HG03108 (cell line): ENCODE data around the gene CADPS2.

Source experiments
- ATAC-seq: cut with Tn5 transposase; IDR thresholded peaks from one replicate; pipeline ENCODE4 v1.9.1; 2021; ENCODE audit warnings: moderate library complexity; ENCODE audit not compliant: unreplicated experiment

The CADPS2 gene

GRCh38 chr7:122618585-122619189, 267.6 kb downstream of the CADPS2 start:
- ATAC-seq, result no peak

DNA sequence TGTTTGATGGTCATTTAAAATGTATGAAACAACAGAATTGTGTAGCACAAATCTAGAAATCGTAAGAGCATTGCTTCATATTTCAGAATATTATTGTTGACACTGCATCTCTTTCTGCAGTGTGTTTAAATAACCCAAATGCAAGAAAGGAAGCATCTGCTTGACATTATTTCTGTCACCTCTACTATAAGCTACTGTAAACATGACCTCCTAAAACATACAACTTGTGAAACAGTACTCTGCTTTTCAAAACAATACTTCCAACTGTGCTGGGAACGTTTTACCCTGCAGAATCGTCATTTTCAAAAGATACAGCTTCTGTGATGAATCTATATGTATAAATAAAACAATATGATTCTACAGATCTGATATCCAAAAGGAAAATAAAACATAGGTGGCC, 269.3 kb downstream of the CADPS2 start:
- no peak for ATAC-seq

GRCh38 chr7:122605929-122606328, 280.3 kb downstream of the CADPS2 start:
- ATAC-seq, result no peak

GRCh38 chr7:122604251-122604650, 282.0 kb downstream of the CADPS2 start:
- no peak for ATAC-seq

- no peak for ATAC-seq
Observed at GRCh38 chr7:122602800-122603199, 283.5 kb downstream of the CADPS2 start.

- ATAC-seq, result no peak
Observed at GRCh38 chr7:122600630-122601029, 285.6 kb downstream of the CADPS2 start.

GRCh38 chr7:122600042-122600441, 286.2 kb downstream of the CADPS2 start:
- ATAC-seq, result no peak

- no peak for ATAC-seq
Observed at GRCh38 chr7:122597277-122597676, 289.0 kb downstream of the CADPS2 start.

GRCh38 chr7:122595885-122596284, 290.4 kb downstream of the CADPS2 start:
- no peak for ATAC-seq

DNA sequence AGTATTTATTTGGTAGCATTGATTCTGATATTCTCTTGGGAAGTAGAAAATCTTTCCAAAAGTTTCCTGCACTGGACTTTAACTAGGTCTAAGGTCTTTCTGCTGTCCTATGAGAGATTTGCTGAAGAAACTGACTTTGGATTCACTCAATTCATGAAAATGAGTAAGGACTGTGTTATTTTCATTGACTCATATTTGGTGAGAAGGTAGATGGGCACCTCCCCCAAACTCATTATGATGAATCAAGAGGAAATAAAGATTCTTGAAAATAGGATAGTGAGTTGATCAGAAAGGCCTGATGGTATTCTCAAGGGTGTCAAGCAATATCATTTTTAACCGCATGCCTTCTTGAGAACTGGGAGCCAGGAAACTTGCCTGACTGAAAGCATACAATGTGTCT, 297.6 kb downstream of the CADPS2 start:
- ATAC-seq, result no peak

DNA sequence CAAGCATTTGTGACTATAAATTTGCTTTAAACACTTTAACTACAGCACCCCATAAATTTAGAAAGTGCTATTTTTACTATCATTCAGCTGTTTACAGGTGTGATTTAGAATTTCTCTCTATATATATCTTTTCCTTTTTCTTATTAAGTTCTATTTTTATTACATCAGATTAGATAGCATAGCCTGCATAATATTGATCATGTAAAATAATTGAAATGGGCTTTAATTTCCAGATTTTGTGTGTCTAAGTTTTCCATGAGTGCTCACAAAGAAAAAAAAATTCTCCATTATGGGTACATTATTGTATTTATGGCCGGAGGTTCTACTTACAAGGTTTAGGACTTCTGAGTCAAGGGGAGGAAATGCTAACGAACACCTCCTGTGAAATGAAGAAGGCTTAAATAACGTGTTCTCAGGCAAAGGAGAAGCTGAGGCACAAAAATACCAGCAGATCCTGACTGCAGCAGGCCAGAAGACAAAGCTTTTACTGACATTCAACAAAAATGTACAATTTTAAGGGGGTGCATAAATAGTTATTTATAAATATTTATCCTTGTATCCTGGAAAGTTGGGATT, 301.5 kb downstream of the CADPS2 start:
- no peak for ATAC-seq

DNA sequence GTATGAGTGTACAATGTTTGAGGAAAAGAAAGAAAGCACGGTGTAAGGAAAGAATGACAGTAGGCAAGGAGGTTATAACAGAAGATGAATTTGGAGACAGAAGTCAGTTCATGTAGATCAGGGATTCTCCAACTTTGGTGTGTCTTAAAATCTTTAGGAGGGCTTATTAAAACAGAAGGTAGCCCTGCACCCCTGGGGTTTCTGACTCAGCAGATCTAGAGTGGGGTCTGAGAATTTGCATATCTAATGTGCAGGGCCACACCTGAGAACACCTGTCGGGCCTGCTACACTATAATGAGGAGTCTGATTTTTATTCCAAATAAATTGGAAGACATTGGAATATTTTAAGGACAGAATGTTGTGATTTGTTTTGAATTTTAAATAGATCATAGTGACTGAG, 307.9 kb downstream of the CADPS2 start:
- no peak for ATAC-seq

DNA sequence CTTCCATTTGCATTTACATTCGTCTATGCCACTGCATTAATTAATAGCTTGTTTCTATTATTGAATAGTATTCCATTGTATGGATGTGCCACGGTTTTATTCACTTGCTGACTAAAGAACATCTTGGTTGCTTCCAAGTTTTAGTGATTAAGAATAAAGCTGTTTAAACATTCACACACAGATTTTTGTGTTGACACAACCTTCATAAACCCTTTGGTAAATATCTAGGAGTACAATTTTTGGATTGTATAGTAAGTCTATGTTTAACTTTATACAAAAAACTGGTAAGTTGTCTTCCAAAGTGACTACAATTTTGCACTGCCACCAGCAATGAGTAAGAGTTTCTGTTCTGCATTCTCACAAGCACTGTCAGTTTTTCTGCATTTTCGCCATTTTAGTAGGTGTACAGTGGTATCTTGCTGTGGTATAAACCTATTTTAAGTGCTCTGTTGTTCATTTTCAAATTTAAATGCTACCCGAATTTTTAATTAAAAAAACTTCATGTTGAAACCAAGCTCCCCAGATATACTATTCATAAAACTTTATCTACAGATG, 308.7 kb downstream of the CADPS2 start:
- ATAC-seq, result no peak

- no peak for ATAC-seq
Observed at GRCh38 chr7:122572706-122573105, 313.6 kb downstream of the CADPS2 start.

- ATAC-seq, result no peak
Observed at GRCh38 chr7:122561326-122561725, 324.9 kb downstream of the CADPS2 start.

GRCh38 chr7:122556873-122557542, 329.3 kb downstream of the CADPS2 start:
- ATAC-seq, result no peak

DNA sequence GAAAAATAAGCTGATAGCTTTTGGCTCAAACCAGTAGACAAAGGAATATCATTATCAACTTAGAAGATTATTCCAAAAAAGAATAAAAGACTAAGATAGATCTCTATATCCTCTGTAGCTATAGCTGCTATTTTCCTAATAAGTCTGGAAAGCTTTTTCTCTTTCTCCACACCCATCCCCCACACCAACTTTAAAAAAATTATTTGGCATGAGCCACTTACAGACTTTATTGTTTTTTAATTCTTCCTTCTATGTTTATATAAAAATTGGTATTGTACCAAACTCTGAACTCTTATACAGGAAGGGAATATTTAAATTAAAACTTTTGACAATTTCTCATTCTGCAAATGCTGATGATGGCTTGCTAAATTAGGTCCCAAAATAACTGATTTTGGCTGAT, 330.0 kb downstream of the CADPS2 start:
- no peak for ATAC-seq

DNA sequence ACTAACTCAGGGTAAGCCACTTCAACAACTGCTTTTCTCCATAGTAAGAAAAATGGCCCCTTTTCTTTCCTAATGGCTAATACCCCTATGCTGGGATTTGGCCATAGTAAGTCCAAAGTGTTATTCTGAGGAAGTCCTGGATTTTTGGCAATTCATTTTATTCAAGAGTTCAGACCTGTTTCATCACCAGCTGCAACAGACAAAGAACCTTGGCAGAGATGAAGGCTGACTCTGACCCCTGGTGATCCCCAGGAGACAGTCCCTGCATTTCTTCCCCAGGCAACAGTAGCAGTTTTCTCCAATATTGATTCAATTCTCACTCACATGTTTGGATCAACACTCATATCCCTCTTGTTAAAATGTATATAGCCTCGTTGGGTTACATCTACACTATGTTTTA, 332.5 kb downstream of the CADPS2 start:
- no peak for ATAC-seq

GRCh38 chr7:122552769-122553168, 333.5 kb downstream of the CADPS2 start:
- ATAC-seq, result no peak

DNA sequence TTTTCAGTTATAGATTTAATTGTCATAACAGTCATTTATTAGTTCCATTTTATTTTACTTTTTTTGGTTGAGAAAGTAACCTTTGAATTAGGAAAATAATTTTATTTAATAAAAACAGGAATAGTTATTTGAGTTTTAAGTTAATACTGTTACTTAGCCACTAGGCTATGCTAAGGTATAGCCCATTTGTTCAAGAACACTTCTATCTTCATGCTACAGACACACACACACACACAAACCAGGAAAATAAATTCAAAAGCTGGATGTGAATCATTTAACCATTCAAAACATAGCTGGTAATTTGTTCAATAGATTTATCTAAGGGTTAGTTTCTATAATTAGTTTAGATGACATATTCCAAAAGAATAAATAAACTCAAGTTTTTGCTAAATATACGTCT, 335.7 kb downstream of the CADPS2 start:
- no peak for ATAC-seq

DNA sequence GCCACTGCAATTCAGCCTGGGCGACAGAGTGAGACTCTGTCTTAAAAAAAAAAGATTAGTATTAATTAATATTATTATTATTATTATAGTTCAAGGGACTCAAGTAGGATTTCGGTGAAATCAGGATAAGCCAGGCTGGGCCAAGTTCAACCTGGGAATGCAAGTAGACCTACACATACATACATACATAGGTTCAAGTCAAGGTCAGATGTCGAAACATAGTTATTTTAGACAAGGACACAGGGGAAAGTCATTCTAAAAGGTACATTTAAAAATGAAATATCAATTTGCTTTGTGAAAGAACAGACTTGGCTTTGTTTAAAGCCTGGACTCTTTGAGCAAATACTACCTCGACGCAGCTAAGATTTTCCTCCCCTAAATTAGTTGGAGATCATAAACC, 336.7 kb downstream of the CADPS2 start:
- no peak for ATAC-seq

DNA sequence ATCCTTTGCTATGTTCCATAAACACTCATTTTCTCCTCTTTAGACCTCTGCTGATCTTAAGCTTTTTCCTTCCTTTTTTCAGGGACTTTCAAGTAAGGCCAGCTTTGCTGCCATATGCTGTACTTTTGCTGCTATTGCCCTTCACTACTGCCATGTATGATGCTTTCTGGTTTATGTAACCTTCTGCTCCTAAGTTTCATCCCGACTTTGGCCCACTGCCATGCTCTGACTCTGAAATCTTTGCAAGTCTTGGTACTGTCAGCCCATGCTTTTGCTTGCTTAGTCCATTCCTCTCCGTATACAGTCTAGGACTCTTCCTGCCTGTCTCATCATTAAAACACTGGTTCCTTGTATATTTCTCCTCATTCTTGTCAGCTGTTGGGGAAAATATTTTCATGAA, 339.8 kb downstream of the CADPS2 start:
- no peak for ATAC-seq
